Fibroblast of lung (primary cell): ENCODE measurements around the gene CHCHD6.

Experiments
- CTCF ChIP-seq, 2 donors: IDR thresholded peaks in 1 of 2; conservative IDR thresholded peaks in 1 of 2; 1 replicate in 1 of 2; 2 replicates in 1 of 2; pipeline ENCODE4 v1.5.1; 2011 to 2012; ENCODE audit warnings: low read length in 2 of 2, control low read depth in 1 of 2, inconsistent platforms in 1 of 2, low read depth in 1 of 2, mild to moderate bottlenecking in 1 of 2
- EZH2 ChIP-seq: IDR thresholded peaks from 2 replicates; pipeline ENCODE4 v1.5.1; 2012; ENCODE audit warnings: low read length, control low read depth, mild to moderate bottlenecking; ENCODE audit errors: missing control alignments

GRCh38 chr3:126995926-126996512, 292.0 kb downstream of the CHCHD6 start:
- no peak for TF ChIP-seq CTCF (conservative IDR thresholded peaks at IDR 0.05 in 1 of 2, IDR thresholded peaks at IDR 0.05 in 1 of 2; ENCODE audit: low read depth in 1 of 2, low read length in 2 of 2)
- TF ChIP-seq EZH2, result no peak
